NB4 (cell line): ENCODE data around the gene STX2.

ENCODE experiments used
- DNase-seq: peaks from one replicate; pipeline ENCODE4 v3.0.0; 2010; ENCODE audit warnings: low read depth
- H3K4me3 ChIP-seq: one replicate; pipeline ENCODE4 v1.5.1; 2011; ENCODE audit warnings: mild to moderate bottlenecking, low read depth, low read length, moderate library complexity
- MYC ChIP-seq: IDR thresholded peaks from 2 replicates; pipeline ENCODE4 v1.6.1; 2011; ENCODE audit warnings: low read depth, low read length
- POLR2A ChIP-seq: IDR thresholded peaks from 2 replicates; pipeline ENCODE4 v1.6.1; 2011; ENCODE audit warnings: mild to moderate bottlenecking; ENCODE audit not compliant: insufficient read length; ENCODE audit errors: extremely low read depth
- TF ChIP-seq, protein P1 (sequence below): IDR thresholded peaks from 2 replicates; pipeline ENCODE4 v1.6.1; 2011; ENCODE audit warnings: low read depth, low read length
- TF ChIP-seq, protein P2 (sequence below): IDR thresholded peaks from one replicate; pipeline ENCODE4 v1.5.1; 2012; ENCODE audit warnings: low read depth, low read length

Gene STX2

DNA sequence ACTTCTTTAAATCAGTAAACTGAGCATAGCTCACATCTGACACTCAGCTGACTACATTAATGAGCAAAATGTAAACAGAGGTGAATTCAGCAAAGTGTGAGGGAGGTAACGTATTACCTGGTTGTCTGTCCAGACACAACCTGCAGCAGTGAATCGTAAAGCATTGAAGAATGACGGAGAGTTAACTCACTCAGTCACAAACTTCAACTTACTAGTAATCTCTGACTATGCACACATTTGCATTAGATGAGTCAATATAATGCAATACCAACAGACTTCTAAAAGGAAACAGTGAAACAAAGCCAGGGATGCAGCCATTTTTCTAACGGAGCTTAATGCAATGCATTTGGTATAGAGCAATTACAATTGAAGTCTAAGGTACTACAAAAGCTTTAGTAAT is 40.0 kb downstream of the STX2 start:
- TF ChIP-seq, protein P1, sequence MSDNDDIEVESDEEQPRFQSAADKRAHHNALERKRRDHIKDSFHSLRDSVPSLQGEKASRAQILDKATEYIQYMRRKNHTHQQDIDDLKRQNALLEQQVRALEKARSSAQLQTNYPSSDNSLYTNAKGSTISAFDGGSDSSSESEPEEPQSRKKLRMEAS: no peak
- TF ChIP-seq MYC (no peak), POLR2A (no peak)
- TF ChIP-seq, protein P2, sequence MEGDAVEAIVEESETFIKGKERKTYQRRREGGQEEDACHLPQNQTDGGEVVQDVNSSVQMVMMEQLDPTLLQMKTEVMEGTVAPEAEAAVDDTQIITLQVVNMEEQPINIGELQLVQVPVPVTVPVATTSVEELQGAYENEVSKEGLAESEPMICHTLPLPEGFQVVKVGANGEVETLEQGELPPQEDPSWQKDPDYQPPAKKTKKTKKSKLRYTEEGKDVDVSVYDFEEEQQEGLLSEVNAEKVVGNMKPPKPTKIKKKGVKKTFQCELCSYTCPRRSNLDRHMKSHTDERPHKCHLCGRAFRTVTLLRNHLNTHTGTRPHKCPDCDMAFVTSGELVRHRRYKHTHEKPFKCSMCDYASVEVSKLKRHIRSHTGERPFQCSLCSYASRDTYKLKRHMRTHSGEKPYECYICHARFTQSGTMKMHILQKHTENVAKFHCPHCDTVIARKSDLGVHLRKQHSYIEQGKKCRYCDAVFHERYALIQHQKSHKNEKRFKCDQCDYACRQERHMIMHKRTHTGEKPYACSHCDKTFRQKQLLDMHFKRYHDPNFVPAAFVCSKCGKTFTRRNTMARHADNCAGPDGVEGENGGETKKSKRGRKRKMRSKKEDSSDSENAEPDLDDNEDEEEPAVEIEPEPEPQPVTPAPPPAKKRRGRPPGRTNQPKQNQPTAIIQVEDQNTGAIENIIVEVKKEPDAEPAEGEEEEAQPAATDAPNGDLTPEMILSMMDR: no peak

DNA sequence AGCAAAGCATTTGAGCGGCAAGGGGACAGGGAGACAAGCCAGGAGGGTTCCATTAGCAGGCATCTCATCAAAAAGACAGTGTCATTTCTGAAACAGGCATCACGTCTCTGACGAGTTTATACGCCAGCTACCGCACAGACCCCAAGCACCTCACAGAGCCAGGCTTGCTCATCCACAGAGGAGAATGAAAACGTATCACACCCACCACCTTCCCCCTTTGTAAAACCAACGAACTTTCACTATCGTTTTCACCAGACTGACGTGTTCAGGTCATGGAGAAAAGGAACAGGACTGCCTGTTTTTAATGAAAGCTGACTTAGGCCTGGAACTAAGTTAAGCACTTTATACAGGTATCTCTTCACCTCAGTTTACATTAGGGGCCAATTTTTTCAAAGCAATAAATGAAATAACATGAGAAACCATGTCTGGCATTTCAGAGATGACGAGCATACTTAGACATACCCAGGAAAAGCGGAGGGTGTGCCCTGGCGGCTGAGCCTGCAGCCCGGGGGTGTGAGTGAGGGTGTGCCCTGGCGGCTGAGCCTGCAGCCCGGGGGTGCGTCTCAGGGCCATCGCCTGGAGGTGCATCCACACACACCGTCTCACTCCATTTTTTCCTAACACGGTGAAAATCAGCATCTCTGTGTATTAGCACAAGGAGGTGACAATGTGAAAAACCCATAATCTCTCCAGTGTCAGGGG is 41.9 kb downstream of the STX2 start:
- TF ChIP-seq MYC (no peak), POLR2A (no peak)
- TF ChIP-seq, protein P1: no peak
- TF ChIP-seq, protein P2: no peak
- no peak overlapping the region for H3K4me3 ChIP-seq
- no peak for DNase-seq

More for the DNA sequence above, 40.0 kb downstream of the STX2 start:
- no peak overlapping the region for H3K4me3 ChIP-seq
- no peak for DNase-seq

DNA sequence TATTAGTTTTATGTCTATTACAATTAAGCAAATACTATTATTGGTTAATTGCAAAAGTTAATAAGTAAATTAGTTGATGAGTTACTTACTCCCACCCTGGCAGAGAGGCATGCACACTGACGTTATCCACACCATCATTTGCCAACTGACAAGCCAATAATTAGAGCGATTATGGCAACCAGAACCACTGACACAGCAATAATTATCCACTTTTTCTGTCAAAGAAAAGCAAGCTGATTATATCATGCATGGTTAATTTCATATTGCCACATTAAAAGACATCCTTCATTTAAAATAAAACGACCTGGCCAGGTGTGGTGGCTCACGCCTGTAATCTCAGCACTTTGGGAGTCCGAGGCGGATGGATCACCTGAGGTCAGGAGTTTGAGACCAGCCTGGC is 43.1 kb downstream of the STX2 start:
- no peak overlapping the region for H3K4me3 ChIP-seq
- no peak for DNase-seq
- TF ChIP-seq MYC (no peak), POLR2A (no peak)
- TF ChIP-seq, protein P1: no peak
- TF ChIP-seq, protein P2: no peak

DNA sequence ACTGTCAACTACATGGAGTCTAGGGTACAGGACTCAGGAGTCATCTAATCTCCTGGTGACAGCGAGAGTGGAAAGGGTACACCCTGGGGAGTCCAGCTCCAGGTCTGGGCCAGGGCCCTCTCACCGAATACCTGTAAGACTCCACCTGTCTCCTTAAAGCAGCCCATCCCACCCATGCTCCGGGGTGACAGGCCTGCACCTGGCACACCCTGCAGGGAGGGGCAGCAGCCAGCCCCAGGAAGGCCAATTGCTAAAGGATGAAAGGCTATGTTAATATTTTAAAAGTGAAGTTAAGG is 45.5 kb downstream of the STX2 start:
- H3K4me3 ChIP-seq: no peak overlapping the region
- TF ChIP-seq, protein P1: no peak
- TF ChIP-seq POLR2A: no peak
- TF ChIP-seq, protein P2: no peak
- no peak for TF ChIP-seq MYC
- DNase-seq: no peak

DNA sequence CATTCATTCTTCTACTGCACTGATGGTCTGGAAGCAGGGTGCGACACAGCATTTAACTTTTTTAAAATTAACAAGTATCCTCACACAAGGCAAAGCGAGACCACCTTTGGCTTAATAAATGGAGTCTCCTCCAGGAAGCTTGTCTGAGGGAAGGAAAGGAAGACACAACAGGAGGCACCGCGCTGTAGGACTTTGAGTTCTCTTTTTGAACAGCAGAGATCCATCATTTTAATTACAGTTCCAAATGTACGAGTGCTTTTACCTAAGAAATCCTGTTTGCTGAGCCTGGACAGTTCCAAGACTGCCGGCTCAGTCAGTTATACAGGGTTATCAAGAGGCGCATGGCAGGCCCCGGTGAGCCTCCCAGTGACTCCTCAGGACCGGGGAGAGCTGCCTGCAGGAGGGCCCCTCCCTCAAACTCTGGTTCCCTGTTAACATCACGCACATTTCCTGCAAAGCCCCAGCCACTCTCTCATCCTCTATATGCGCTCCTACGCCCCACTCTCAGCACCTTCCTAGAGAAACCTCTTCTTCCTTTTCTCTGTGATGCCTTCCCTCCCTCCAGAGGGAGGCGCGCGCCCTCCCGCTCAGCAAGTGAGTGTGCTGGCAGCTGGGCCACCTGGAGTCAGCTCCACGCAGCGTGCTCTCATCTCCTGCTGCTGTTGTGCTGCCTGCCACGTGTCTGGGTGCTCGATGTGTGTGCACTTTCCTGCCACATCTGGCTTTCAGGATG is 46.1 kb downstream of the STX2 start:
- no peak overlapping the region for H3K4me3 ChIP-seq
- DNase-seq: no peak
- TF ChIP-seq MYC: no peak
- TF ChIP-seq, protein P2: no peak
- no peak for TF ChIP-seq POLR2A
- TF ChIP-seq, protein P1: no peak
